Tibial nerve (tissue), 4 donors: ENCODE data around the gene GPR171.

Source experiments
- CTCF ChIP-seq, 5 experiments: fragments of 200-600 bp in 3 of 5; fragments of 450-650 bp in 2 of 5; sonication (generic) in 3 of 5; IDR thresholded peaks; one replicate each; pipeline ENCODE4 v1.5.1; 2016 to 2019; ENCODE audit warnings: antibody characterized with exemption in 5 of 5, mild to moderate bottlenecking in 3 of 5, moderate library complexity in 2 of 5
- EP300 ChIP-seq, 2 donors: sonication (generic); formaldehyde crosslinking; IDR thresholded peaks; one replicate each; pipeline ENCODE4 v1.6.1; 2017; ENCODE audit warnings: antibody characterized with exemption in 2 of 2, mild to moderate bottlenecking in 1 of 2
- POLR2A ChIP-seq, 2 donors: fragments of 450-650 bp; IDR thresholded peaks; one replicate each; pipeline ENCODE4 v1.6.1; 2017; ENCODE audit warnings: antibody characterized with exemption in 2 of 2, mild to moderate bottlenecking in 2 of 2, moderate library complexity in 2 of 2

- no peak for TF ChIP-seq CTCF (IDR thresholded peaks at IDR 0.05)
- TF ChIP-seq POLR2A (IDR thresholded peaks at IDR 0.05), result no peak
- no peak for TF ChIP-seq EP300 (IDR thresholded peaks at IDR 0.05)
These were observed 22.3 kb upstream of the GPR171 start for GRCh38 chr3:151225040-151225975.
